ENCODE measurements around the gene DNAH14. TPM values are rescaled to one million over a fixed set of nuclear protein-coding genes. Genes with fewer than 3 reads are reported as not detected.
A peak's percentile ranks its signal among the peaks of the same experiment; 100 is the strongest.
"Not testable (repeated sequence)": the region's sequence is repeated elsewhere in the genome, so short reads cannot be mapped to it uniquely, and the experiment has no call there.

DNAH14 gene
- total RNA-seq, 1 donor from 2014 or later: 14.4 TPM

- H3K4me3 ChIP-seq: no peak overlapping the region
- no peak overlapping the region for H3K27ac ChIP-seq
- H3K27me3 ChIP-seq (ENCODE audit: low read depth): no peaks in the 10 kb centered on the region
- no peak for TF ChIP-seq CTCF (IDR thresholded peaks at IDR 0.05)
- intact Hi-C loops (cut with DNase I): no loop called here
- H3K4me1 ChIP-seq: no peaks in the 10 kb centered on the region
- H3K36me3 ChIP-seq: no peaks in the 10 kb centered on the region
- no peak for ATAC-seq
- no peaks in the 10 kb centered on the region for H3K9me3 ChIP-seq
- no peak for DNase-seq
Measured at GRCh38 chr1:225225681-225226080, 296.2 kb downstream of the DNAH14 start.

DNA sequence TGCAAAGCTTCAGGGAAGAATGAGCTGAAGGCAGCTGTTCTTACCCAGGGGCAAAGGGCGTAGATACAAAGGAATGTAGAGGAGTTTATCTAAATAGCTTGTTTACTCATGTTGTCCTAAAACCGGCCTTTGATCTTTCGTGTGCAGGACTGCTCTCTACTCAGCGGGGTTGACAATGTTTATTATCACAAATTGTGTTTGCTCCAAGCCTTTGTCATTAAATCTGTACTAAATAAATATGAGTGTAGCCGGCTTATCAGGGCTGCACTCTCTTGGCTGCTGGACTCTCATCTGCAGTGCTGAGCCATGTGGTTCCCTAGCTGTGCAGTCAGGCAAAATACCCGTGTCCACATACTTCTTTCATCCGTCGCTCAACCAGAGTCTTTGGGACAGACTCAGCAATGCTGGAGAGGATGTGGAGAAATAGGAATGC, 299.4 kb downstream of the DNAH14 start:
- DNase-seq (no peak), ATAC-seq (no peak)
- Histone ChIP-seq H3K4me1 (no peaks in the 10 kb centered on the region), H3K27ac (no peak overlapping the region), H3K27me3 (ENCODE audit: low read depth) (no peaks in the 10 kb centered on the region), H3K4me3 (no peak overlapping the region), H3K9me3 (peaks cover 8% of the 10 kb centered on the region), H3K36me3 (no peaks in the 10 kb centered on the region)
- TF ChIP-seq CTCF (IDR thresholded peaks at IDR 0.05): no peak
- intact Hi-C loops (cut with DNase I): no loop called here

DNA sequence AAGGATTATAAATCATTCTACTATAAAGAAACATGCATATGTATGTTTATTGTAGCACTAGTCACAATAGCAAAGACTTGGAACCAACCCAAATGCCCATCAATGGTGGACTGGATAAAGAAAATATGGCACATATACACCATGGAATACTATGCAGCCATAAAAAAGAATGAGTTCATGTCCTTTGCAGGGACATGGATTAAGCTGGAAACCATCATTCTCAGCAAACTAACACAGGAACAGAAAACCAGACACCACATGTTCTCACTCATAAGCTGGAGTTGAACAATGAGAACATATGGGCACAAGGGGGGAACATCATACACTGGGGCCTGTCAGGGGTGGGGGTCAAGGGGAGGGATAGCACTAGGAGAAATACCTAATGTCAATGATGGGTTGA, 300.0 kb downstream of the DNAH14 start:
- intact Hi-C loops (cut with DNase I); H3K27ac ChIP-seq; DNase-seq; H3K27me3 ChIP-seq (ENCODE audit: low read depth); H3K36me3 ChIP-seq; H3K4me3 ChIP-seq; ATAC-seq; H3K9me3 ChIP-seq; H3K4me1 ChIP-seq: not testable (repeated sequence)

GRCh38 chr1:225230483-225230882, 301.0 kb downstream of the DNAH14 start:
- DNase-seq (no peak), ATAC-seq (no peak)
- TF ChIP-seq CTCF (IDR thresholded peaks at IDR 0.05): no peak

DNA sequence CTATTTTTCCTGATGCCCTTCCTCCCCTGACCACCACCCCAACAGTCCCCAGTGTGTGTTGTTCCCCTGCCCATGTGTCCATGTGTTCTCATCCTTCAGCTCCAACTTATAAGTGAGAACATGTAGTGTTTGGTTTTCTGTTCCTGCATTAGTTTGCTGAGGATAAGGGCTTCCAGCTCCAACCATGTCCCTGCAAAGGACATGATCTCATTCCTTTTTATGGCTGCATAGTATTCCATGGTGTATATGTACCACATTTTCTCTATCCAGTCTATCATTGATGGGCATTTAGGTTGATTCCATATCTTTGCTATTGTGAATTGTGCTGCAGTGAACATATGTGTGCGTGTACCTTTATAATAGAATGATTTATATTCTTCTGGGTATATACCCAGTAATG, 303.5 kb downstream of the DNAH14 start:
- peaks cover 11% of the 10 kb centered on the region for H3K9me3 ChIP-seq

More at GRCh38 chr1:225230483-225230882, 301.0 kb downstream of the DNAH14 start:
- peaks cover 8% of the 10 kb centered on the region for H3K9me3 ChIP-seq
- H3K27ac ChIP-seq: no peak overlapping the region
- intact Hi-C loops (cut with DNase I): no loop called here
- H3K4me3 ChIP-seq: no peak overlapping the region
- no peaks in the 10 kb centered on the region for H3K36me3 ChIP-seq
- no peaks in the 10 kb centered on the region for H3K27me3 ChIP-seq (ENCODE audit: low read depth)
- H3K4me1 ChIP-seq: no peaks in the 10 kb centered on the region

DNA sequence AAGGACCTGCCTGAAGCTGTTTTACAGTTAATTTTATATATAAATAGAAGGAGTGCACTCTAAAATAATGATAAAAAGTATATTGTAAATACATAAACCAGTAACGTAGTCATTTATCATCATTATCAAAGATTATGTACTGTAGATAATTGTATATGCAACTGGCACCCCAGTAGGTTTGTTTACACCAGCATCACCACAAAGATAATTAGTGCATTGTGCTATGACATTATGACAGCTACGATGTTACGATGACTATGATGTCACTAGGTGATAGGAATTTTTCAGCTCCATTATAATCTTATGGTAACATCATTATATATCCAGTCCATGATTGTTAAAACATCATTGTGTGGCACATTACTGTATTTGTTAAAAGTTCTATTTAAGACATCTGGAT, 313.1 kb downstream of the DNAH14 start:
- no peak overlapping the region for H3K27ac ChIP-seq
- H3K36me3 ChIP-seq: no peaks in the 10 kb centered on the region
- no peaks in the 10 kb centered on the region for H3K4me1 ChIP-seq
- no peak for TF ChIP-seq CTCF (IDR thresholded peaks at IDR 0.05)
- H3K9me3 ChIP-seq: peaks cover 4% of the 10 kb centered on the region
- no peaks in the 10 kb centered on the region for H3K27me3 ChIP-seq (ENCODE audit: low read depth)
- ATAC-seq: no peak
- H3K4me3 ChIP-seq: no peak overlapping the region
- intact Hi-C loops (cut with DNase I): no loop called here
- DNase-seq: no peak

More for the DNA sequence above, 303.5 kb downstream of the DNAH14 start:
- H3K36me3 ChIP-seq; DNase-seq; intact Hi-C loops (cut with DNase I); H3K27me3 ChIP-seq (ENCODE audit: low read depth); H3K27ac ChIP-seq; H3K4me3 ChIP-seq; ATAC-seq; H3K4me1 ChIP-seq: not testable (repeated sequence)

DNA sequence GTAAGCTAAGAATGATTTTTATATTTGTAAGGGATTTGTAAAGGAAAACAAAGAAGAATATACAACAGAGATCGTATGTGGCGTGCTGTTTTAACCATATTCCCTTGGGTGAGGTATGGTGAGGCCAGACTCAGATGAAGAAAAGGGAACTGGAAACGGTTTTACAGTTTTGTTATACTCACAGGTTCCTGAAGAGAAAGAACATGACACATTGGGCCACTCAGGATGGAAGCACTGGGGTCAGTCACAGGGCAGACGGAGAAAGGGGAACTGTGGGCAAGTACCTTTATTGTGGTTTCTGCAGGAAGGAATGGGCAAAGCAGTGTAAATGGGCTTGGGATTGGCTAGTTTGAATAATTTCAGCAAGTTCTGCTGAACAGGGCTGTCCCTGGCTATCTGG, 321.0 kb downstream of the DNAH14 start:
- no peak overlapping the region for H3K27ac ChIP-seq
- H3K4me3 ChIP-seq: no peak overlapping the region
- no peak for TF ChIP-seq CTCF (IDR thresholded peaks at IDR 0.05)
- no peaks in the 10 kb centered on the region for H3K4me1 ChIP-seq
- no peaks in the 10 kb centered on the region for H3K27me3 ChIP-seq (ENCODE audit: low read depth)
- peak; percentile 42 to 68 for ATAC-seq
- intact Hi-C loops (cut with DNase I): no loop called here
- no peak for DNase-seq
- H3K36me3 ChIP-seq: no peaks in the 10 kb centered on the region
- H3K9me3 ChIP-seq: no peaks in the 10 kb centered on the region
